Measurements from ENCODE around the gene GALNTL6. TPM values are rescaled to one million over a fixed set of nuclear protein-coding genes. Genes with fewer than 3 reads are reported as not detected.

GALNTL6 gene
- total RNA-seq, 1 experiment from 2014 or later = not detected

- Histone ChIP-seq H3K27me3 (ENCODE audit: insufficient read depth, low read depth) (no peaks in the 10 kb centered on the region), H2AFZ (no peak overlapping the region), H3F3A (ENCODE audit: insufficient read depth, low read depth) (peaks cover 5% of the 10 kb centered on the region; the same call in 1 of the 2 replicates), H3K4me2 (no peak overlapping the region), H3K4me3 (no peak overlapping the region), H3K36me3 (ENCODE audit: low read depth) (no peaks in the 10 kb centered on the region), H3K9me2 (ENCODE audit: insufficient read depth) (no peaks in the 10 kb centered on the region), H3K27ac (no peak overlapping the region), H3K4me1 (replicated peaks; ENCODE audit: insufficient read depth) (peaks cover 23% of the 10 kb centered on the region), H4K20me1 (ENCODE audit: insufficient read depth) (no peaks in the 10 kb centered on the region), H3K79me2 (ENCODE audit: low read depth) (no peaks in the 10 kb centered on the region), H3K9me3 (ENCODE audit: insufficient read depth, low read depth) (no peaks in the 10 kb centered on the region)
- BruUV-seq (replicated peaks) = no TSS peak
- POLR2A ChIA-PET (ENCODE audit: unreplicated experiment) = interaction anchor here (0.5 kb wide), 1 partner anchor 305 kb away, joined by 3 read pairs; no protein-coding TSS in a partner anchor
- TF ChIP-seq EZH2 (IDR thresholded peaks at IDR 0.05; ENCODE audit: low read depth) (no peak), CTCF (conservative IDR thresholded peaks at IDR 0.05) (no peak)
- intact Hi-C loops (cut with micrococcal nuclease; ENCODE audit: unreplicated experiment) = no loop called here
- DNase-seq = no peak
- CTCF ChIA-PET = no interaction called here
Observed at GRCh38 chr4:172997217-172997609, 1184.0 kb downstream of the GALNTL6 start.

- no peaks in the 10 kb centered on the region for H3K9me3 ChIP-seq (ENCODE audit: insufficient read depth, low read depth)
Observed at GRCh38 chr4:172997856-172998255, 1184.7 kb downstream of the GALNTL6 start.

More at GRCh38 chr4:172997856-172998255, 1184.7 kb downstream of the GALNTL6 start:
- Histone ChIP-seq H3K9me2 (ENCODE audit: insufficient read depth) (no peaks in the 10 kb centered on the region), H3F3A (ENCODE audit: insufficient read depth, low read depth) (peaks cover 5% of the 10 kb centered on the region; the same call in 1 of the 2 replicates), H3K27ac (peak overlapping the region; percentile 71), H4K20me1 (ENCODE audit: insufficient read depth) (no peaks in the 10 kb centered on the region), H2AFZ (no peak overlapping the region), H3K27me3 (ENCODE audit: insufficient read depth, low read depth) (no peaks in the 10 kb centered on the region), H3K4me1 (replicated peaks; ENCODE audit: insufficient read depth) (peaks cover 23% of the 10 kb centered on the region), H3K36me3 (ENCODE audit: low read depth) (no peaks in the 10 kb centered on the region), H3K4me2 (peak overlapping the region; percentile 42; the same call in 1 of the 2 replicates), H3K79me2 (ENCODE audit: low read depth) (no peaks in the 10 kb centered on the region), H3K4me3 (no peak overlapping the region)
- CTCF ChIA-PET = no interaction called here
- no peak for TF ChIP-seq CTCF (conservative IDR thresholded peaks at IDR 0.05)
- no peak for TF ChIP-seq EZH2 (IDR thresholded peaks at IDR 0.05; ENCODE audit: low read depth)
- no peak for DNase-seq
- POLR2A ChIA-PET (ENCODE audit: unreplicated experiment) = interaction anchor here (0.7 kb wide), 1 partner anchor 337 kb away, joined by 6 read pairs; no protein-coding TSS in a partner anchor
- BruUV-seq (replicated peaks) = no TSS peak
- intact Hi-C loops (cut with micrococcal nuclease; ENCODE audit: unreplicated experiment) = no loop called here
